GM23338 (cell line): ENCODE data around the gene MR1. TPM values are rescaled to one million over a fixed set of nuclear protein-coding genes. Genes with fewer than 3 reads are reported as not detected.

Experiments used
- ATAC-seq: fragments of 200-7000 bp; cut with Tn5 transposase; 3 replicates; pipeline ENCODE4 v1.9.1; 2020
- DNase-seq: peaks from one replicate; pipeline ENCODE4 v3.0.0-alpha.2; 2015; ENCODE audit warnings: low spot score
- H2AFZ ChIP-seq: fragments of 200-600 bp; sonication (generic); 2 replicates; pipeline ENCODE4 v1.8.0; 2016; ENCODE audit warnings: antibody characterized with exemption, mild to moderate bottlenecking, moderate library complexity
- H3F3A ChIP-seq: fragments of 200-600 bp; sonication (generic); replicated peaks from 2 replicates; pipeline ENCODE4 v1.8.0; 2017; ENCODE audit warnings: antibody characterized with exemption, mixed run types, low read depth
- H3K27ac ChIP-seq: fragments of 200-600 bp; sonication (generic); 2 replicates; pipeline ENCODE4 v1.6.1; 2016; ENCODE audit warnings: low read depth
- H3K27me3 ChIP-seq: fragments of 200-600 bp; sonication (generic); 2 replicates; pipeline ENCODE4 v1.8.0; 2016; ENCODE audit warnings: mild to moderate bottlenecking, mixed run types, moderate library complexity; ENCODE audit not compliant: insufficient read depth
- H3K36me3 ChIP-seq: fragments of 200-600 bp; sonication (generic); 2 replicates; pipeline ENCODE4 v1.8.0; 2016; ENCODE audit warnings: mild to moderate bottlenecking; ENCODE audit not compliant: insufficient read depth
- H3K4me1 ChIP-seq: fragments of 200-600 bp; sonication (generic); 2 replicates; pipeline ENCODE4 v1.8.0; 2016; ENCODE audit warnings: mild to moderate bottlenecking, moderate library complexity; ENCODE audit not compliant: insufficient read depth
- H3K4me2 ChIP-seq: fragments of 200-600 bp; sonication (generic); 2 replicates; pipeline ENCODE4 v1.7.1; 2017; ENCODE audit warnings: mixed run types
- H3K4me3 ChIP-seq: fragments of 200-600 bp; sonication (generic); 2 replicates; pipeline ENCODE4 v1.6.1; 2016; ENCODE audit warnings: mixed run types
- H3K79me2 ChIP-seq: fragments of 200-600 bp; sonication (generic); replicated peaks from 2 replicates; pipeline ENCODE4 v1.8.0; 2017; ENCODE audit warnings: mild to moderate bottlenecking; ENCODE audit not compliant: insufficient read depth
- H3K9me2 ChIP-seq: fragments of 200-600 bp; sonication (generic); 2 replicates; pipeline ENCODE4 v1.8.0; 2017; ENCODE audit not compliant: insufficient read depth
- H4K20me1 ChIP-seq: fragments of 200-600 bp; sonication (generic); replicated peaks from 2 replicates; pipeline ENCODE4 v1.8.0; 2017; ENCODE audit warnings: mild to moderate bottlenecking; ENCODE audit not compliant: insufficient read depth
- H3K27ac Mint-ChIP-seq: 2 replicates; pipeline ENCODE4 v1.8.0; 2020; ENCODE audit warnings: inconsistent platforms, mild to moderate bottlenecking, moderate library complexity, mixed read lengths
- H3K27me3 Mint-ChIP-seq: 3 replicates; pipeline ENCODE4 v1.8.0; 2022; ENCODE audit warnings: low read depth, mild to moderate bottlenecking, moderate library complexity, mixed read lengths, inconsistent platforms; ENCODE audit not compliant: insufficient read depth, poor library complexity
- H3K36me3 Mint-ChIP-seq: 3 replicates; pipeline ENCODE4 v1.8.0; 2021; ENCODE audit warnings: low read depth, mild to moderate bottlenecking, inconsistent platforms, moderate library complexity, mixed read lengths
- H3K4me1 Mint-ChIP-seq: 3 replicates; pipeline ENCODE4 v1.8.0; 2020; ENCODE audit warnings: mild to moderate bottlenecking, inconsistent platforms, mixed read lengths
- H3K4me3 Mint-ChIP-seq: 3 replicates; pipeline ENCODE4 v1.8.0; 2021; ENCODE audit warnings: moderate library complexity, mild to moderate bottlenecking, inconsistent platforms, mixed read lengths
- H3K9me3 Mint-ChIP-seq: 3 replicates; pipeline ENCODE4 v1.8.0; 2020; ENCODE audit warnings: moderate library complexity, mild to moderate bottlenecking, inconsistent platforms, mixed read lengths
- EZH2 ChIP-seq: fragments of 200-600 bp; sonication (generic); IDR thresholded peaks from one replicate; pipeline ENCODE4 v1.8.0; 2017; ENCODE audit warnings: antibody characterized with exemption, mild to moderate bottlenecking, low read depth; ENCODE audit not compliant: unreplicated experiment
- JUNB ChIP-seq: IDR thresholded peaks from one replicate; pipeline ENCODE4 v1.6.1; 2016; ENCODE audit warnings: antibody characterized with exemption; ENCODE audit not compliant: unreplicated experiment
- POLR2AphosphoS5 ChIP-seq: IDR thresholded peaks from 2 replicates; pipeline ENCODE4 v1.6.1; 2016; ENCODE audit warnings: antibody characterized with exemption, low read depth
- ZNF114 ChIP-seq: fragments of 250-450 bp; sonication (Bioruptor Pico); IDR thresholded peaks from 2 replicates; pipeline ENCODE4 v1.5.0; 2020; ENCODE audit warnings: mild to moderate bottlenecking, moderate library complexity
- polyA plus RNA-seq: library from polyadenylated mRNA; unstranded; fragments of >200 nt; fragmentation: Nextera tagmentation; extraction: Ambion mirVana; gene quantifications from 2 replicates; pipeline ENCODE4 v1.2.1, GENCODE V29; 2016
- total RNA-seq: library from RNA; depleted of rRNA; stranded (reverse); fragments of >200 nt; shearing (Covaris generic); gene quantifications from 2 replicates; pipeline ENCODE4 v1.2.3, GENCODE V29; 2014
- TF ChIP-seq, protein P1 (sequence below), 2 experiments: fragments of 200-600 bp in 1 of 2; sonication (generic) in 1 of 2; conservative IDR thresholded peaks; 2 replicates each; pipeline versions ENCODE4 v1.5.1 to v1.6.1; 2016 to 2017; ENCODE audit warnings: antibody characterized with exemption in 2 of 2, low read depth in 2 of 2, mild to moderate bottlenecking in 2 of 2, moderate library complexity in 1 of 2
- TF ChIP-seq, protein P2 (sequence below): fragments of 250-450 bp; sonication (Bioruptor Pico); IDR thresholded peaks from 2 replicates; pipeline ENCODE4 v1.5.0; 2020; ENCODE audit warnings: mild to moderate bottlenecking, moderate library complexity

Gene MR1
- total and polyA plus RNA-seq, 2 experiments from 2014 or later: 0.18 TPM; not detected in 1

- TF ChIP-seq, protein P1, sequence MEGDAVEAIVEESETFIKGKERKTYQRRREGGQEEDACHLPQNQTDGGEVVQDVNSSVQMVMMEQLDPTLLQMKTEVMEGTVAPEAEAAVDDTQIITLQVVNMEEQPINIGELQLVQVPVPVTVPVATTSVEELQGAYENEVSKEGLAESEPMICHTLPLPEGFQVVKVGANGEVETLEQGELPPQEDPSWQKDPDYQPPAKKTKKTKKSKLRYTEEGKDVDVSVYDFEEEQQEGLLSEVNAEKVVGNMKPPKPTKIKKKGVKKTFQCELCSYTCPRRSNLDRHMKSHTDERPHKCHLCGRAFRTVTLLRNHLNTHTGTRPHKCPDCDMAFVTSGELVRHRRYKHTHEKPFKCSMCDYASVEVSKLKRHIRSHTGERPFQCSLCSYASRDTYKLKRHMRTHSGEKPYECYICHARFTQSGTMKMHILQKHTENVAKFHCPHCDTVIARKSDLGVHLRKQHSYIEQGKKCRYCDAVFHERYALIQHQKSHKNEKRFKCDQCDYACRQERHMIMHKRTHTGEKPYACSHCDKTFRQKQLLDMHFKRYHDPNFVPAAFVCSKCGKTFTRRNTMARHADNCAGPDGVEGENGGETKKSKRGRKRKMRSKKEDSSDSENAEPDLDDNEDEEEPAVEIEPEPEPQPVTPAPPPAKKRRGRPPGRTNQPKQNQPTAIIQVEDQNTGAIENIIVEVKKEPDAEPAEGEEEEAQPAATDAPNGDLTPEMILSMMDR (conservative IDR thresholded peaks at IDR 0.05; ENCODE audit: low read depth in 2 of 2): no peak
- TF ChIP-seq, protein P2, sequence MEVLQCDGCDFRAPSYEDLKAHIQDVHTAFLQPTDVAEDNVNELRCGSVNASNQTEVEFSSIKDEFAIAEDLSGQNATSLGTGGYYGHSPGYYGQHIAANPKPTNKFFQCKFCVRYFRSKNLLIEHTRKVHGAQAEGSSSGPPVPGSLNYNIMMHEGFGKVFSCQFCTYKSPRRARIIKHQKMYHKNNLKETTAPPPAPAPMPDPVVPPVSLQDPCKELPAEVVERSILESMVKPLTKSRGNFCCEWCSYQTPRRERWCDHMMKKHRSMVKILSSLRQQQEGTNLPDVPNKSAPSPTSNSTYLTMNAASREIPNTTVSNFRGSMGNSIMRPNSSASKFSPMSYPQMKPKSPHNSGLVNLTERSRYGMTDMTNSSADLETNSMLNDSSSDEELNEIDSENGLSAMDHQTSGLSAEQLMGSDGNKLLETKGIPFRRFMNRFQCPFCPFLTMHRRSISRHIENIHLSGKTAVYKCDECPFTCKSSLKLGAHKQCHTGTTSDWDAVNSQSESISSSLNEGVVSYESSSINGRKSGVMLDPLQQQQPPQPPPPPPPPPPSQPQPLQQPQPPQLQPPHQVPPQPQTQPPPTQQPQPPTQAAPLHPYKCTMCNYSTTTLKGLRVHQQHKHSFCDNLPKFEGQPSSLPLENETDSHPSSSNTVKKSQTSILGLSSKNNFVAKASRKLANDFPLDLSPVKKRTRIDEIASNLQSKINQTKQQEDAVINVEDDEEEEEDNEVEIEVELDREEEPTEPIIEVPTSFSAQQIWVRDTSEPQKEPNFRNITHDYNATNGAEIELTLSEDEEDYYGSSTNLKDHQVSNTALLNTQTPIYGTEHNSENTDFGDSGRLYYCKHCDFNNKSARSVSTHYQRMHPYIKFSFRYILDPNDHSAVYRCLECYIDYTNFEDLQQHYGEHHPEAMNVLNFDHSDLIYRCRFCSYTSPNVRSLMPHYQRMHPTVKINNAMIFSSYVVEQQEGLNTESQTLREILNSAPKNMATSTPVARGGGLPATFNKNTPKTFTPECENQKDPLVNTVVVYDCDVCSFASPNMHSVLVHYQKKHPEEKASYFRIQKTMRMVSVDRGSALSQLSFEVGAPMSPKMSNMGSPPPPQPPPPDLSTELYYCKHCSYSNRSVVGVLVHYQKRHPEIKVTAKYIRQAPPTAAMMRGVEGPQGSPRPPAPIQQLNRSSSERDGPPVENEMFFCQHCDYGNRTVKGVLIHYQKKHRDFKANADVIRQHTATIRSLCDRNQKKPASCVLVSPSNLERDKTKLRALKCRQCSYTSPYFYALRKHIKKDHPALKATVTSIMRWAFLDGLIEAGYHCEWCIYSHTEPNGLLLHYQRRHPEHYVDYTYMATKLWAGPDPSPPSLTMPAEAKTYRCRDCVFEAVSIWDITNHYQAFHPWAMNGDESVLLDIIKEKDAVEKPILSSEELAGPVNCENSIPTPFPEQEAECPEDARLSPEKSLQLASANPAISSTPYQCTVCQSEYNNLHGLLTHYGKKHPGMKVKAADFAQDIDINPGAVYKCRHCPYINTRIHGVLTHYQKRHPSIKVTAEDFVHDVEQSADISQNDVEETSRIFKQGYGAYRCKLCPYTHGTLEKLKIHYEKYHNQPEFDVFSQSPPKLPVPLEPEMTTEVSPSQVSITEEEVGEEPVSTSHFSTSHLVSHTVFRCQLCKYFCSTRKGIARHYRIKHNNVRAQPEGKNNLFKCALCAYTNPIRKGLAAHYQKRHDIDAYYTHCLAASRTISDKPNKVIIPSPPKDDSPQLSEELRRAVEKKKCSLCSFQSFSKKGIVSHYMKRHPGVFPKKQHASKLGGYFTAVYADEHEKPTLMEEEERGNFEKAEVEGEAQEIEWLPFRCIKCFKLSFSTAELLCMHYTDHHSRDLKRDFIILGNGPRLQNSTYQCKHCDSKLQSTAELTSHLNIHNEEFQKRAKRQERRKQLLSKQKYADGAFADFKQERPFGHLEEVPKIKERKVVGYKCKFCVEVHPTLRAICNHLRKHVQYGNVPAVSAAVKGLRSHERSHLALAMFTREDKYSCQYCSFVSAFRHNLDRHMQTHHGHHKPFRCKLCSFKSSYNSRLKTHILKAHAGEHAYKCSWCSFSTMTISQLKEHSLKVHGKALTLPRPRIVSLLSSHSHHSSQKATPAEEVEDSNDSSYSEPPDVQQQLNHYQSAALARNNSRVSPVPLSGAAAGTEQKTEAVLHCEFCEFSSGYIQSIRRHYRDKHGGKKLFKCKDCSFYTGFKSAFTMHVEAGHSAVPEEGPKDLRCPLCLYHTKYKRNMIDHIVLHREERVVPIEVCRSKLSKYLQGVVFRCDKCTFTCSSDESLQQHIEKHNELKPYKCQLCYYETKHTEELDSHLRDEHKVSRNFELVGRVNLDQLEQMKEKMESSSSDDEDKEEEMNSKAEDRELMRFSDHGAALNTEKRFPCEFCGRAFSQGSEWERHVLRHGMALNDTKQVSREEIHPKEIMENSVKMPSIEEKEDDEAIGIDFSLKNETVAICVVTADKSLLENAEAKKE (CRISPR knock-in tag): no peak
- TF ChIP-seq ZNF114 (CRISPR knock-in tag): no peak
- TF ChIP-seq EZH2: no peak
Observed at GRCh38 chr1:181061891-181062835, 28.4 kb downstream of the MR1 start (continued).

DNA sequence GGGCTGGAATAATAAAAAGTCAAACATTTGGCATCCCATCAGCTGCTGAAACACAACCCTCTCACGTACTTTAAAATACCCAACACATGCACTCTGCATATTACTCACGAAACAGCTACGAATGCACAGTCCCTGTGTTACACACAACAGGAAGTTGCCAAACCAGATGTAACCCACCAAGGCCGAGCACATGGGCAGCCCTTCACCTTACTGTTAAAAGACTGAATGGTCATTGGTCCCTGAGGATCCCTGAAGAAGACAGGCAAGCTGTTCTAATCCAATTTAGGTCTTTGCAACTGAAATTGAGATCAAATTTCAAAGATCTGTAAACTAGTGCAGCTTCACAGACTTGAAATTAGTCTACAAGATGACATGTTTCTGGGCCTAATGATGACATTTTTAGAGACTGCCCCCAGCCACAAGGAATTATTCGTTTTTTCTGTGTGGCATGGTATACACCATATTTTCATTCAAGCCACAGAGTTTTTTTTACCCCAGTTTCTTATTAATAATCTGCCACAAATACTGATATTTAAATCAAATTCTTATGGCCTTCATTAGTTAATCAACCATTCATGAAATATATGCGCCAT, 29.1 kb downstream of the MR1 start:
- peaks cover 12% of the 10 kb centered on the region; the same call in 1 of the 2 replicates for H3K9me2 ChIP-seq
- DNase-seq (no peak), ATAC-seq (no peak)
- H3K4me1 ChIP-seq: peaks cover 19% of the 10 kb centered on the region
- H3K27me3 ChIP-seq: no peaks in the 10 kb centered on the region
- H4K20me1 ChIP-seq: no peaks in the 10 kb centered on the region
- peak overlapping the region; percentile 43; the same call in 1 of the 2 replicates for H2AFZ ChIP-seq
- H3F3A ChIP-seq: no peaks in the 10 kb centered on the region
- Mint-ChIP-seq H3K27ac (no peak overlapping the region), H3K9me3 (no peaks in the 10 kb centered on the region), H3K4me3 (no peak overlapping the region), H3K4me1 (peaks cover 20% of the 10 kb centered on the region), H3K27me3 (no peaks in the 10 kb centered on the region), H3K36me3 (no peaks in the 10 kb centered on the region)
- H3K27ac ChIP-seq: no peak overlapping the region
- H3K79me2 ChIP-seq: no peaks in the 10 kb centered on the region
- no peak overlapping the region for H3K4me3 ChIP-seq
- no peaks in the 10 kb centered on the region for H3K36me3 ChIP-seq
- H3K4me2 ChIP-seq: no peak overlapping the region
- TF ChIP-seq POLR2AphosphoS5: no peak
- no peak for TF ChIP-seq JUNB
